HS-5 (cell line): Measurements from ENCODE around the gene PTX3.

Source experiments
- DNase-seq: peaks from one replicate; pipeline ENCODE4 v3.0.0-alpha.2; 2012; ENCODE audit warnings: low read depth

Gene PTX3

GRCh38 chr3:157436583-157437291 is at the start of gene PTX3:
Gene PTX3 (plus strand): TSS chr3:157436850. CDS start chr3:157436934, 84 bp downstream.
- DNase-seq, result no peak

GRCh38 chr3:157387708-157388435 is 48.8 kb upstream of the PTX3 start:
- no peak for DNase-seq

- DNase-seq, result peak; percentile 31
Observed at GRCh38 chr3:157388976-157389375, 47.7 kb upstream of the PTX3 start.

- DNase-seq, result no peak
Observed at GRCh38 chr3:157390713-157391515, 45.7 kb upstream of the PTX3 start.

GRCh38 chr3:157392104-157392503 is 44.5 kb upstream of the PTX3 start:
- no peak for DNase-seq

- no peak for DNase-seq
Observed at GRCh38 chr3:157393113-157393512, 43.5 kb upstream of the PTX3 start.

GRCh38 chr3:157394411-157394810 is 42.2 kb upstream of the PTX3 start:
- DNase-seq, result no peak

- no peak for DNase-seq
Observed at GRCh38 chr3:157398598-157398997, 38.1 kb upstream of the PTX3 start.

GRCh38 chr3:157404381-157404780 is 32.3 kb upstream of the PTX3 start:
- DNase-seq, result no peak

GRCh38 chr3:157405457-157405856 is 31.2 kb upstream of the PTX3 start:
- DNase-seq, result no peak

GRCh38 chr3:157406394-157406793 is 30.3 kb upstream of the PTX3 start:
- DNase-seq, result no peak

GRCh38 chr3:157407769-157408168 is 28.9 kb upstream of the PTX3 start:
- no peak for DNase-seq

GRCh38 chr3:157408499-157409149 is 28.0 kb upstream of the PTX3 start:
- DNase-seq, result no peak

- DNase-seq, result no peak
Observed at GRCh38 chr3:157409516-157409915, 27.1 kb upstream of the PTX3 start.

GRCh38 chr3:157410945-157411344 is 25.7 kb upstream of the PTX3 start:
- no peak for DNase-seq

GRCh38 chr3:157412323-157412855 is 24.3 kb upstream of the PTX3 start:
- no peak for DNase-seq

GRCh38 chr3:157414861-157415260 is 21.8 kb upstream of the PTX3 start:
- DNase-seq, result no peak

- DNase-seq, result no peak
Observed at GRCh38 chr3:157416347-157417087, 20.1 kb upstream of the PTX3 start.

GRCh38 chr3:157417247-157417646 is 19.4 kb upstream of the PTX3 start:
- DNase-seq, result no peak

- DNase-seq, result no peak
Observed at GRCh38 chr3:157418104-157418503, 18.5 kb upstream of the PTX3 start.

- DNase-seq, result no peak
Observed at GRCh38 chr3:157420606-157421130, 16.0 kb upstream of the PTX3 start.
